Measurements from ENCODE around the gene ATP1B3. TPM values are rescaled to one million over a fixed set of nuclear protein-coding genes. Genes with fewer than 3 reads are reported as not detected.

ATP1B3 gene
- total RNA-seq, 1 experiment from 2014 or later: 155 TPM

DNA sequence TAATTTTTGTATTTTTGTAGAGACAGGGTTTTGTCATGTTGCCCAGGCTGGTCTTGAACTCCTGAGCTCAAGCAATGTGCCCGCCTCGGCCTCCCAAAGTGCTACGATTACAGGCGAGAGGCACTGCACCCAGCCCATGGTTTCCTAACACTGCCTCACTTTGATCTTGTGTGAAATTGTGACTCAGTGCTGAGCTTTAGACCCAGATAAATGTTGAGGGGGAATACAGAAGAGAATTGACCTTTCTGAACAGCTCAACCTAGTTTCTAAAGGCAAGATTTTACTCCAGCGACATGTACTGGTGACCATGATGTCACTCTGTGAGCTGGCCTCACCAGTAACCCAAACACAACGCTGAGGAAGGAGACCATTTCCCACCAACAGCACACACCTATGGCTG is 73.5 kb downstream of the ATP1B3 start:
- Histone ChIP-seq H3K9me3 (no peaks in the 10 kb centered on the region), H3K4me3 (ENCODE audit: low read depth, low read length) (no peak overlapping the region), H3K4me1 (no peaks in the 10 kb centered on the region), H3K27me3 (replicated peaks; ENCODE audit: control insufficient read depth, insufficient read depth, low read length) (no peaks in the 10 kb centered on the region), H3K36me3 (ENCODE audit: control insufficient read depth, insufficient read depth, low read length) (no peaks in the 10 kb centered on the region)
- peaks cover 6% of the 10 kb centered on the region for H3K36me3 Mint-ChIP-seq (ENCODE audit: insufficient read depth, unreplicated experiment)
- TF ChIP-seq, protein P1, sequence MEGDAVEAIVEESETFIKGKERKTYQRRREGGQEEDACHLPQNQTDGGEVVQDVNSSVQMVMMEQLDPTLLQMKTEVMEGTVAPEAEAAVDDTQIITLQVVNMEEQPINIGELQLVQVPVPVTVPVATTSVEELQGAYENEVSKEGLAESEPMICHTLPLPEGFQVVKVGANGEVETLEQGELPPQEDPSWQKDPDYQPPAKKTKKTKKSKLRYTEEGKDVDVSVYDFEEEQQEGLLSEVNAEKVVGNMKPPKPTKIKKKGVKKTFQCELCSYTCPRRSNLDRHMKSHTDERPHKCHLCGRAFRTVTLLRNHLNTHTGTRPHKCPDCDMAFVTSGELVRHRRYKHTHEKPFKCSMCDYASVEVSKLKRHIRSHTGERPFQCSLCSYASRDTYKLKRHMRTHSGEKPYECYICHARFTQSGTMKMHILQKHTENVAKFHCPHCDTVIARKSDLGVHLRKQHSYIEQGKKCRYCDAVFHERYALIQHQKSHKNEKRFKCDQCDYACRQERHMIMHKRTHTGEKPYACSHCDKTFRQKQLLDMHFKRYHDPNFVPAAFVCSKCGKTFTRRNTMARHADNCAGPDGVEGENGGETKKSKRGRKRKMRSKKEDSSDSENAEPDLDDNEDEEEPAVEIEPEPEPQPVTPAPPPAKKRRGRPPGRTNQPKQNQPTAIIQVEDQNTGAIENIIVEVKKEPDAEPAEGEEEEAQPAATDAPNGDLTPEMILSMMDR (IDR thresholded peaks at IDR 0.05; ENCODE audit: insufficient read depth in 1 of 2, low read depth in 1 of 2, low read length in 1 of 2, severe bottlenecking in 1 of 2, unreplicated experiment in 1 of 2): no peak
- H3K9me3 Mint-ChIP-seq (ENCODE audit: unreplicated experiment): no peaks in the 10 kb centered on the region
- no peak overlapping the region for H3K4me3 Mint-ChIP-seq (ENCODE audit: unreplicated experiment)
- H3K27ac Mint-ChIP-seq (ENCODE audit: unreplicated experiment): no peak overlapping the region
- POLR2A ChIA-PET: interaction anchor here (0.6 kb wide), 1 partner anchor 41 kb away, joined by 6 read pairs; no protein-coding TSS in a partner anchor
- CTCF ChIA-PET: no interaction called here
- no peaks in the 10 kb centered on the region for H3K4me1 Mint-ChIP-seq (ENCODE audit: low read depth, unreplicated experiment)
- BruUV-seq (replicated peaks): no TSS peak
- H3K27me3 Mint-ChIP-seq (ENCODE audit: insufficient read depth, unreplicated experiment): no peaks in the 10 kb centered on the region
- DNase-seq: no peak
- intact Hi-C loops (cut with micrococcal nuclease; ENCODE audit: unreplicated experiment): no loop called here

DNA sequence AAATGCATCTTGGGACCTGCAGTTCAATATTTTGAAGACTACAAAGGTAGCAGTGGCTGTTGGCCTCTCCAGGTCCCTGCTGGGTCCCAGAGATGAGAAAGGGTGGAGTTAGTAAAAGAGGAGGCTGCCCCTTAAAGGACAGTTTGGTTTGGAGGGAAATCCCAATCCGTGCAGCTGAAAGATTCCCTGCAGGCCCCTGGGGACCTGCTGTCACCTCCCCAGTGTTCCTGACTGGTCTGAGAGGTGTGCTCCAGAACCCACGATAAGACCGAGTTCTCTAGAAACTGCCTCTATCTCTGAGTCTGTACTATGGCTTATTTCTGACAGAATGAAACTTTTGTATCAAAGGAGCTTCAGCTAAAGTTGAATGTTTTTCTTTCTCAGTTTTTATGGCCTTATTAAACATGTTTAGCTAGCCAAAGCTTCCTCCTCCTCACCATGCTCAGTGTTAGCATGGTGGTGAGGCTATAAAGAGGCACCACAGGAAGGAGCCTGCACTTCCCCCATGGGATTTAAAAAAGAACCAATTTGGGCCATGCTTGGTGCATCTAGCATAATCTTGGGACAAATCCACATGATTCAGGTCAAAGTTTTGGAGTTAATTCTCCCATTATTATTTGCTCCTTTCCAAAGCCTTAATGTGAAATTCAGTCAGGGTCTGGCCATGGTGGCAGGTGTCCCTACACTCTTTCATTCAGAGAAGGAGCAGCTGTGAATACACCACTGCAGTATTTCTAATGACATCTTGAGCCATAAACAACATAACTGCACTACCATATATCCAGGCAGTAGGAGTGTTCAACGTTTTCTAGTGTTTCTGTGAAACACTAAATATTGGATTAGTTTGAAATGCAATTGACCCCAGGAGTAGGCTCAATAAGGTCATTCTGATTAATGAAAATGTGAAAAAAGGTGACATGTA is 74.4 kb downstream of the ATP1B3 start:
- Histone ChIP-seq H3K4me1 (no peaks in the 10 kb centered on the region), H3K27me3 (replicated peaks; ENCODE audit: control insufficient read depth, insufficient read depth, low read length) (no peaks in the 10 kb centered on the region), H3K4me3 (ENCODE audit: low read depth, low read length) (no peak overlapping the region), H3K9me3 (no peaks in the 10 kb centered on the region), H3K36me3 (ENCODE audit: control insufficient read depth, insufficient read depth, low read length) (no peaks in the 10 kb centered on the region)
- Mint-ChIP-seq H3K4me1 (ENCODE audit: low read depth, unreplicated experiment) (no peaks in the 10 kb centered on the region), H3K9me3 (ENCODE audit: unreplicated experiment) (no peaks in the 10 kb centered on the region), H3K36me3 (ENCODE audit: insufficient read depth, unreplicated experiment) (peaks cover 6% of the 10 kb centered on the region), H3K27me3 (ENCODE audit: insufficient read depth, unreplicated experiment) (no peaks in the 10 kb centered on the region), H3K4me3 (ENCODE audit: unreplicated experiment) (no peak overlapping the region), H3K27ac (ENCODE audit: unreplicated experiment) (no peak overlapping the region)
- POLR2A ChIA-PET: no interaction called here
- TSS peak; percentile 12 for BruUV-seq (replicated peaks)
- CTCF ChIA-PET: no interaction called here
- no peak for DNase-seq
- TF ChIP-seq, protein P1 (IDR thresholded peaks at IDR 0.05; ENCODE audit: insufficient read depth in 1 of 2, low read depth in 1 of 2, low read length in 1 of 2, severe bottlenecking in 1 of 2, unreplicated experiment in 1 of 2): no peak
- intact Hi-C loops (cut with micrococcal nuclease; ENCODE audit: unreplicated experiment): no loop called here

DNA sequence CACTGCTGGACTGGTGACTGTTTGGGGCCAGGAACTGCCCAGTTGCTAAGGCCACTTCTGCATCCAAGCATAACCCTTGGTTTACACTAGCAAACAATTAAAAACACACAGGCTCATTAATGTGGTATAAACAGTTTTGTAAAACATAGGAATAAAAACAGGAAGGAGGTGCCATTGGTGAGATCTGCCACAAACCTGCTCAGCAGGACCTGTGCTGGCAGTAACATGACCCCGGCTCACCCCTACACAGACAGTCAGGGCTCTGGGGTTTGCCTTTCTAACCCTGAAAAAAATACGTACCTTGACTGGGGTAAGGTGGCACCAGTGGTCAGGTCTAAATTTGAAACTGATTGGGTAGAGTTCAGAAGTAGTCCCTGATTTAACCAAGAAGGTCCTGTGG is 76.2 kb downstream of the ATP1B3 start:
- CTCF ChIA-PET: no interaction called here
- POLR2A ChIA-PET: no interaction called here
- no peaks in the 10 kb centered on the region for H3K9me3 Mint-ChIP-seq (ENCODE audit: unreplicated experiment)
- H3K27ac Mint-ChIP-seq (ENCODE audit: unreplicated experiment): no peak overlapping the region
- intact Hi-C loops (cut with micrococcal nuclease; ENCODE audit: unreplicated experiment): no loop called here
- TF ChIP-seq, protein P1 (IDR thresholded peaks at IDR 0.05; ENCODE audit: insufficient read depth in 1 of 2, low read depth in 1 of 2, low read length in 1 of 2, severe bottlenecking in 1 of 2, unreplicated experiment in 1 of 2): no peak
- Histone ChIP-seq H3K9me3 (no peaks in the 10 kb centered on the region), H3K36me3 (ENCODE audit: control insufficient read depth, insufficient read depth, low read length) (no peaks in the 10 kb centered on the region), H3K27me3 (replicated peaks; ENCODE audit: control insufficient read depth, insufficient read depth, low read length) (no peaks in the 10 kb centered on the region), H3K4me1 (no peaks in the 10 kb centered on the region), H3K4me3 (ENCODE audit: low read depth, low read length) (no peak overlapping the region)
- no peak overlapping the region for H3K4me3 Mint-ChIP-seq (ENCODE audit: unreplicated experiment)
- peaks cover 5% of the 10 kb centered on the region for H3K36me3 Mint-ChIP-seq (ENCODE audit: insufficient read depth, unreplicated experiment)
- no peak for DNase-seq
- no peaks in the 10 kb centered on the region for H3K27me3 Mint-ChIP-seq (ENCODE audit: insufficient read depth, unreplicated experiment)
- no peaks in the 10 kb centered on the region for H3K4me1 Mint-ChIP-seq (ENCODE audit: low read depth, unreplicated experiment)
- BruUV-seq (replicated peaks): no TSS peak

Data from Caco-2 (cell line).